Measurements from ENCODE around the gene SNIP1.

DNA sequence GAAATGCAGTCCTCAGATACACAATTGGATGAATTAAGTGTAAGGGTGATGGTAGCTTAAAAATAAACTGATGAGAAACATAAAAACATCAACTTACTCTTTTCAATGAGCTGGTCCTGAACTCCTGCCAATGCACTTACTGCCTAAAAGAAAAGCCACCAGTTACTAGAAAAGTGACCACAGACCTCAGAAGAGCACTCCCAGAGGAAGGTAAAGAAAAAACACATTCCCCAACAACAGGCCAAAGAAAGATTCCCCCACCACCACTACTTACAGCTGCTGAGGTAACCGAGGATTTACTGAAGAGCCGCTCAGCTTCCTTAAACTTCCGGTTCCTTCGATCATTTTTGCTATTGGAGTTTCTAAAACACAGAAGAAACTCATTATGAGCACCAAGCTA is 44.9 kb downstream of the SNIP1 start:
- TF ChIP-seq, protein P1, sequence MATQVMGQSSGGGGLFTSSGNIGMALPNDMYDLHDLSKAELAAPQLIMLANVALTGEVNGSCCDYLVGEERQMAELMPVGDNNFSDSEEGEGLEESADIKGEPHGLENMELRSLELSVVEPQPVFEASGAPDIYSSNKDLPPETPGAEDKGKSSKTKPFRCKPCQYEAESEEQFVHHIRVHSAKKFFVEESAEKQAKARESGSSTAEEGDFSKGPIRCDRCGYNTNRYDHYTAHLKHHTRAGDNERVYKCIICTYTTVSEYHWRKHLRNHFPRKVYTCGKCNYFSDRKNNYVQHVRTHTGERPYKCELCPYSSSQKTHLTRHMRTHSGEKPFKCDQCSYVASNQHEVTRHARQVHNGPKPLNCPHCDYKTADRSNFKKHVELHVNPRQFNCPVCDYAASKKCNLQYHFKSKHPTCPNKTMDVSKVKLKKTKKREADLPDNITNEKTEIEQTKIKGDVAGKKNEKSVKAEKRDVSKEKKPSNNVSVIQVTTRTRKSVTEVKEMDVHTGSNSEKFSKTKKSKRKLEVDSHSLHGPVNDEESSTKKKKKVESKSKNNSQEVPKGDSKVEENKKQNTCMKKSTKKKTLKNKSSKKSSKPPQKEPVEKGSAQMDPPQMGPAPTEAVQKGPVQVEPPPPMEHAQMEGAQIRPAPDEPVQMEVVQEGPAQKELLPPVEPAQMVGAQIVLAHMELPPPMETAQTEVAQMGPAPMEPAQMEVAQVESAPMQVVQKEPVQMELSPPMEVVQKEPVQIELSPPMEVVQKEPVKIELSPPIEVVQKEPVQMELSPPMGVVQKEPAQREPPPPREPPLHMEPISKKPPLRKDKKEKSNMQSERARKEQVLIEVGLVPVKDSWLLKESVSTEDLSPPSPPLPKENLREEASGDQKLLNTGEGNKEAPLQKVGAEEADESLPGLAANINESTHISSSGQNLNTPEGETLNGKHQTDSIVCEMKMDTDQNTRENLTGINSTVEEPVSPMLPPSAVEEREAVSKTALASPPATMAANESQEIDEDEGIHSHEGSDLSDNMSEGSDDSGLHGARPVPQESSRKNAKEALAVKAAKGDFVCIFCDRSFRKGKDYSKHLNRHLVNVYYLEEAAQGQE (tag by site-specific recombination; IDR thresholded peaks at IDR 0.05) = no peak
- TF ChIP-seq, protein P2, sequence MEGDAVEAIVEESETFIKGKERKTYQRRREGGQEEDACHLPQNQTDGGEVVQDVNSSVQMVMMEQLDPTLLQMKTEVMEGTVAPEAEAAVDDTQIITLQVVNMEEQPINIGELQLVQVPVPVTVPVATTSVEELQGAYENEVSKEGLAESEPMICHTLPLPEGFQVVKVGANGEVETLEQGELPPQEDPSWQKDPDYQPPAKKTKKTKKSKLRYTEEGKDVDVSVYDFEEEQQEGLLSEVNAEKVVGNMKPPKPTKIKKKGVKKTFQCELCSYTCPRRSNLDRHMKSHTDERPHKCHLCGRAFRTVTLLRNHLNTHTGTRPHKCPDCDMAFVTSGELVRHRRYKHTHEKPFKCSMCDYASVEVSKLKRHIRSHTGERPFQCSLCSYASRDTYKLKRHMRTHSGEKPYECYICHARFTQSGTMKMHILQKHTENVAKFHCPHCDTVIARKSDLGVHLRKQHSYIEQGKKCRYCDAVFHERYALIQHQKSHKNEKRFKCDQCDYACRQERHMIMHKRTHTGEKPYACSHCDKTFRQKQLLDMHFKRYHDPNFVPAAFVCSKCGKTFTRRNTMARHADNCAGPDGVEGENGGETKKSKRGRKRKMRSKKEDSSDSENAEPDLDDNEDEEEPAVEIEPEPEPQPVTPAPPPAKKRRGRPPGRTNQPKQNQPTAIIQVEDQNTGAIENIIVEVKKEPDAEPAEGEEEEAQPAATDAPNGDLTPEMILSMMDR (tag by site-specific recombination; IDR thresholded peaks at IDR 0.05) = peak; percentile 55

All from HEK293 (cell line).